Measurements from ENCODE around the gene KLHL9.

Gene KLHL9

DNA sequence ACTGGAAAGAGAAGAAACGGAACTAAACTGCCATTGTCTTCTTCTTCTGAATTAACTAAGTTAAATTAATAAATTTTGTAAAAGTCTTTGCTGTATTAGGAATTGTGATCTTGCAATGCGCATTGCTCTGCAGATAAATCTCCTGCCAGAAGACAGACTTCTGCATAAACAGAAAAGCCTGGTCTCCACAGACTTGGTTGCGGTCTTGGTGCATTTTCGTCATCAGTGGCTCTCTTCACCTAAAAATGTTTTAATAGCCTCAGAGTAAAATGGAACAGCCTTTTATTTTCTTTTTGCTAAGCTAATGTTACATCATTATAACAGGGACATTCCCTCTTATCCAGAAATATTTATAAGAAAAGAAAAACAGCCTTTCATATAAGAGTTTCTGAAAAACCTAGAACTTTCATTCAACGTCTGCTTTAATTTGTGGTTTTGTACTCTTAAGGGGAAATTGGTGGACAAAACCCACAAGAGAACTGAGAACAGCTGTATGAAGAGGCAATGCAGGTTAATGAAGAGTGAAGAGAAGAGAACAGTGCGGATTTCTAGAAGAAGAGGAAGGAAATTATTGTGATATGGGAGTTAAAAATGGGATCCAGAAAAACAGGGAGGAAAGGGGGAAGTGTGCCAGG, 40.2 kb downstream of the KLHL9 start:
- 0 out of 2 replicates have a peak overlapping the region, but pooled peaks have one; percentile 11 for H3K4me3 ChIP-seq (ENCODE audit: low read length)
- TF ChIP-seq ZNF274 (IDR thresholded peaks at IDR 0.05; ENCODE audit: low read depth, low read length), result no peak

DNA sequence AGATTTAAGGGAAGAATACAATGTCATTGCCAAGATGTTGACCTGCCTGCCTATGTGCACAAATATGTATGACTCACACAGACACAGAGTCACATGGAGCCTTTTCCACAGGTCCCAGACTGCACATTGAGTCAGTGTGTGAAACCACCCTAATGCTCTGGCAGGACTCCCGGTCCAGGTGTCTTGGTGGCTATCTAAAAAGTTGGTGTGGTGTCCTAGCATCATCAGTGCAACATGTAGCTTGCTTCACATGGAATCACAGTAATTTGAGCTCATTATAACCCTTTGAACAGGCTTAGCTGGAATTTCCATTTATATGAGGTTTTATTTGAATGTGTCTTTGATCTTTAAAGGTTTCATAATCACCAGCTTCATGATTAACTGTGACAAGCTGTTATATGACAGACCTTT, 40.8 kb downstream of the KLHL9 start:
- no peak for TF ChIP-seq ZNF274 (IDR thresholded peaks at IDR 0.05; ENCODE audit: low read depth, low read length)
- no peak overlapping the region for H3K4me3 ChIP-seq (ENCODE audit: low read length)

DNA sequence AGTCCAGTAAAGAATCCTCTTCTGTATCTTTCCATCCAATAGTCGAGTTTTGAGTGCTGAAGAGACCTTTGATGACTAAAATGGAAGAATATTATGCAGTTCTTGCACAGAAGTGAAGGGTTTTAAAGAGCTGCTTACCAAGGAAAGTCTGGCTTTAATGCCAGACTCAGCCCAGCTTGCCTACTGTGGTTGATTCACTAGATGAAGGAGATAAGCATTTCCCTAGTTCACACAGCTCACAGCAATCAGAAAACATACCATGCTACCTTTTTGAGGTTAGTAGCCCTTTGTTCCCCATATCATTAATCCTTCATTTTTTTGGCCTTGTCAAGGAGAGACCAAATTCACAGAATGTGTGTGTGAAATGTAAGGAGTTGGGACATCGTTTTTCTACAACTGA, 45.4 kb downstream of the KLHL9 start:
- no peak for TF ChIP-seq ZNF274 (IDR thresholded peaks at IDR 0.05; ENCODE audit: low read depth, low read length)
- no peak overlapping the region for H3K4me3 ChIP-seq (ENCODE audit: low read length)

DNA sequence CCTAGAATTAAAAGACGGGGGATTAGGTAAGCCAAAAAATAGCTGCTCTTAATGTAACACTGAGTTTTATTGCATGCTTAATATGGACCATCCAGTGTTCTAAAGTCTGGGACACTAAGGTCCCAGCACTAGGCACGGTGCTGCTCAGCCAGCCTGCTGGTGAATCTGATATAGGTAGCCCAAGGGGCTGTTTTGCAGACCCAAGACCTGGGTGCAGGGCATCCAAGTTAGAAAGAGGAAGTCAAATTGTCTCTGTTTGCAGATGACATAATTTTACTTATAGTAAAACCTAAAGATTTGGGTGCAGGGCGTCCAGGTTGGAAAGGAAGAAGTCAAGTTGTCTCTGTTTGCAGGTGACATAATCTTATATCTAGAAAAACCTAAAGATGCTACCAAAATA, 47.9 kb downstream of the KLHL9 start:
- no peak for TF ChIP-seq ZNF274 (IDR thresholded peaks at IDR 0.05; ENCODE audit: low read depth, low read length)
- no peak overlapping the region for H3K4me3 ChIP-seq (ENCODE audit: low read length)

DNA sequence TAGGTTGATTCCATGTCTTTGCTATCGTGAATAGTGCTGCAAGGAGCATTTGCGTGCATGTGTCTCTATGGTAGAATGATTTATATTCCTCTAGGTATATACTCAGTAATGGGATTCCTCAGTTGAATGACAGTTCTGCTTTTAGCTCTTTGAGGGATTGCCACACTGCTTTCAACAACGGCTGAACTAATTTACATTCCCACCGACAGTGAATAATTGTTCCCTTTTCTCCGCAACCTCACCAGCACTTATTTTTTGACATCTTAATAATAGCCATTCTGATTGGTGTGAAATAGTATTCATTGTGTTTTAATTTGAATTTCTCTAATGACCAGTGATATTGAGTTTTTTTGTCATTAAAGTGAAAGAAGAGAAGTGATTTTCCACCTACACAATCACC, 48.5 kb downstream of the KLHL9 start:
- no peak for TF ChIP-seq ZNF274 (IDR thresholded peaks at IDR 0.05; ENCODE audit: low read depth, low read length)
- no peak overlapping the region for H3K4me3 ChIP-seq (ENCODE audit: low read length)

DNA sequence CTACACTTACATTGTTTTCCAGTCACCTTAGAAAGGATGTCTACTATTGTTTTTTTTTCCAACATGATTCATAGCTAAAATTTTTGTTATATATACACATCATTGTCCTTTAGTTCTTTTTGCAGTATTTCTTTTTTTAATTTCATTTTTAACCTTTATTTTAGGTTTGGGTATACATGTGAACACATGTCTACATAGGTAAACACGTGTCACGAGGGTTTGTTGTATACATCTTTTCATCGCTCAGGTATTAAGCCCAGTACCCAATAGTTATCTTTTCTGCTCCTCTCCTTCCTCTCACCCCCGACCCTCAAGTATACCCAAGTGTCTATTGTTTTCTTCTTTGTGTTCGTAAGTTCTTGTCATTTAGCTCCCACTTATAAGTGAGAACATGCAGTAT, 49.1 kb downstream of the KLHL9 start:
- no peak for TF ChIP-seq ZNF274 (IDR thresholded peaks at IDR 0.05; ENCODE audit: low read depth, low read length)
- no peak overlapping the region for H3K4me3 ChIP-seq (ENCODE audit: low read length)

DNA sequence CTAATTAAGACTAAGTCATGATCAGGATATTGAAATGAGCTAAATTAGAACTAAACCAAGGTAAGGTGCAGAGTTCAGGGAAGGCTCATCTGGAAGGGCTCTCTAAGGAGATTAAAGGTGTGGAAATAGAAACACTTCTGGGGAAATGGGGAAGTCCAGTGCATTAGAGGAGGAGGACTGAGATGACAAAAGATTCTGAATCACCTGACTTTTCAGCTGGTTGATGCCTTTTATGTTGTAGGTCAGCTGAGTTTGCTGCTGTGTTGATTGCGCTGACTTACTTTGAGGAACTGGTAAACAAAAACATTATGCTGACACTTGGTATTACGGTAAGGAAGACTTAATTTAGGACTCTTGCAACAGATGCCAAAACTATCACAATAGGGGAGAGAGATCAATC, 53.9 kb downstream of the KLHL9 start:
- no peak overlapping the region for H3K4me3 ChIP-seq (ENCODE audit: low read length)
- TF ChIP-seq ZNF274 (IDR thresholded peaks at IDR 0.05; ENCODE audit: low read depth, low read length), result no peak

All from GM08714 (cell line).